OCI-LY7 (cell line): ENCODE data around the gene FHL5.

Experiments used
- EZH2phosphoT487 ChIP-seq: fragments of 200-600 bp; sonication (generic); IDR thresholded peaks from 2 replicates; pipeline ENCODE4 v1.6.1; 2018; ENCODE audit warnings: low read depth, borderline replicate concordance, mild to moderate bottlenecking, mixed run types, antibody characterized with exemption, low read length, moderate library complexity, mixed read lengths
- TF ChIP-seq, protein P1 (sequence below): fragments of 200-600 bp; sonication (generic); conservative IDR thresholded peaks from 2 replicates; pipeline ENCODE4 v1.5.1; 2014; ENCODE audit warnings: mild to moderate bottlenecking, antibody characterized with exemption, low read length, moderate library complexity, mixed read lengths

- TF ChIP-seq, protein P1, sequence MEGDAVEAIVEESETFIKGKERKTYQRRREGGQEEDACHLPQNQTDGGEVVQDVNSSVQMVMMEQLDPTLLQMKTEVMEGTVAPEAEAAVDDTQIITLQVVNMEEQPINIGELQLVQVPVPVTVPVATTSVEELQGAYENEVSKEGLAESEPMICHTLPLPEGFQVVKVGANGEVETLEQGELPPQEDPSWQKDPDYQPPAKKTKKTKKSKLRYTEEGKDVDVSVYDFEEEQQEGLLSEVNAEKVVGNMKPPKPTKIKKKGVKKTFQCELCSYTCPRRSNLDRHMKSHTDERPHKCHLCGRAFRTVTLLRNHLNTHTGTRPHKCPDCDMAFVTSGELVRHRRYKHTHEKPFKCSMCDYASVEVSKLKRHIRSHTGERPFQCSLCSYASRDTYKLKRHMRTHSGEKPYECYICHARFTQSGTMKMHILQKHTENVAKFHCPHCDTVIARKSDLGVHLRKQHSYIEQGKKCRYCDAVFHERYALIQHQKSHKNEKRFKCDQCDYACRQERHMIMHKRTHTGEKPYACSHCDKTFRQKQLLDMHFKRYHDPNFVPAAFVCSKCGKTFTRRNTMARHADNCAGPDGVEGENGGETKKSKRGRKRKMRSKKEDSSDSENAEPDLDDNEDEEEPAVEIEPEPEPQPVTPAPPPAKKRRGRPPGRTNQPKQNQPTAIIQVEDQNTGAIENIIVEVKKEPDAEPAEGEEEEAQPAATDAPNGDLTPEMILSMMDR = no peak
- no peak for TF ChIP-seq EZH2phosphoT487
Observed at GRCh38 chr6:96554558-96554957, 8.4 kb upstream of the FHL5 start.
